ENCODE results near the gene ACP7. TPM values are rescaled to one million over a fixed set of nuclear protein-coding genes. Genes with fewer than 3 reads are reported as not detected.
"Not testable (repeated sequence)": the region's sequence is repeated elsewhere in the genome, so short reads cannot be mapped to it uniquely, and the experiment has no call there.

The ACP7 gene
- total RNA-seq, 2 experiments from 2014 or later = not detected

DNA sequence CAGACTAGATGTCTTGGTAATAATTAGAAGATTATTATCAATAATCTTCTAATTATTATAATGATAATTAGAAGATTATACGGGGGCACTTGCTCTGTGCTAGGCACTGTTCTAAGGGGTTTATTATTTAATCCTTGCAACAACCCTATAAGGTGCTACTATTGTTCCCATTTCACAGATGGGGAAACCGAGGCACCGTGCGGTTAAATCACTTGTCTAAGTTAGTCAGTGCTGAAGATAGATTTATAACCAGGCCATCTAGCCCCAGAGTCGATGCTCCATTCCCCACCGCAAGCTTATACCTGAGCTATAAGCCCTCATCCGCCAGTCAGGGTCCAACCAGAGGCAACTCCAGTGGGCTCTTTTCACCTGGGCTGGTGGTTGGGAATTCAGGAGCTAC lies 2.0 kb upstream of the ACP7 start:
- intact Hi-C loops (cut with micrococcal nuclease) = no loop called here
- H3K27ac Mint-ChIP-seq = no peak overlapping the region
- H3K27me3 Mint-ChIP-seq (ENCODE audit: low read depth) = peaks cover 30% of the 10 kb centered on the region
- no peak overlapping the region for H3K4me3 Mint-ChIP-seq
- peaks cover 9% of the 10 kb centered on the region for H3K4me1 Mint-ChIP-seq (ENCODE audit: low read depth)
- no peaks in the 10 kb centered on the region for H3K36me3 Mint-ChIP-seq (ENCODE audit: low read depth)
- no peaks in the 10 kb centered on the region for H3K9me3 Mint-ChIP-seq
- CTCF ChIA-PET = interaction anchor here (1.0 kb wide), 1 partner anchor 30 kb away, joined by 4 read pairs; no protein-coding TSS in a partner anchor
- DNase-seq = no peak

- Mint-ChIP-seq H3K27ac (peak overlapping the region; percentile 2), H3K4me1 (ENCODE audit: low read depth) (peaks cover 9% of the 10 kb centered on the region), H3K27me3 (ENCODE audit: low read depth) (peaks cover 30% of the 10 kb centered on the region), H3K9me3 (no peaks in the 10 kb centered on the region), H3K4me3 (peak overlapping the region; percentile 63), H3K36me3 (ENCODE audit: low read depth) (no peaks in the 10 kb centered on the region)
- no peak for DNase-seq
- CTCF ChIA-PET = interaction anchor here (0.7 to 1.0 kb wide), 2 partner anchors 31 to 233 kb away, joined by 3 to 4 read pairs; no protein-coding TSS in a partner anchor
- intact Hi-C loops (cut with micrococcal nuclease) = loop anchor here (1.0 kb wide), 1 partner anchor 10 kb away; no protein-coding TSS in a partner anchor
These were observed 1.2 kb upstream of the ACP7 start for GRCh38 chr19:39082745-39083598.

DNA sequence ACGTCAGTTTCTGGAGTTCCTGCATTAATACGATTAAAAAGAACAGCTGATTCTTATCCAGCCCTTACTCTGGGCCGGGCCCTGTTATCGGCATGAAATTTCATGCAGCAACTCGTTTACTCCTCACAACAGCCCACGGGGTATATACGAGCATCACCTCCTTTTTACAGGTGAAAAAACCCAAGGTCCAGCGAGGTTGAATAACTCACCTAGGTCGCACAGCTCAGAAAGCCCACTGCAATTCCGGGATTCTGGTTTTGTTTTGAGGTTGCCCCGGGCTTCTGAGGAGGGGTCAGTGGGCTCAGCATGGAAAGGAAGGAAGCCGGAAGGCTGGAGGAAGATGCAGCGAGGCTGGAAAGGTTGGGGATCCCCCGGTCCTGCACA lies 577 bp upstream of the ACP7 start:
- intact Hi-C loops (cut with micrococcal nuclease) = loop anchor here (1.0 kb wide), 1 partner anchor 10 kb away; no protein-coding TSS in a partner anchor
- peaks cover 9% of the 10 kb centered on the region for H3K4me1 Mint-ChIP-seq (ENCODE audit: low read depth)
- H3K36me3 Mint-ChIP-seq (ENCODE audit: low read depth) = no peaks in the 10 kb centered on the region
- no peak for DNase-seq
- no peaks in the 10 kb centered on the region for H3K9me3 Mint-ChIP-seq
- peaks cover 30% of the 10 kb centered on the region for H3K27me3 Mint-ChIP-seq (ENCODE audit: low read depth)
- CTCF ChIA-PET = no interaction called here
- H3K27ac Mint-ChIP-seq = no peak overlapping the region
- H3K4me3 Mint-ChIP-seq = peak overlapping the region; percentile 63

DNA sequence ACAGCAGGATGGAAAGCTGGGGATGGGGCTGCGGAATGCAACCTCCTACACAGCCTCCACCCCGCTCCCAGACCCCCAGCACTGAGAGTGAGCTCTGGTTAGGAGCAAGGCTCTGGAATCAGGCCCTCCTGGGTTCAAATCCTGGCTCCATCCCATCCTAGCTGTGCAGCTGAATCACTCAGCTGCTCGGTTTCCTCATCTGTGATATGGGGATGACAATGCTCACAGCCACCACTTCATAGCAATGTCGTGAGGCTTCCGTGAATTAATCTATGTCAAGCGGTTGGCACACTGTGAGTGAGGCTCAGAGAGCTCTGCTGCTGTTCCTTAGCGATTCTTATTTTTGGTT lies 538 bp downstream of the ACP7 start:
- no peak for DNase-seq
- Mint-ChIP-seq H3K27me3 (ENCODE audit: low read depth) (peaks cover 30% of the 10 kb centered on the region), H3K4me3 (no peak overlapping the region), H3K4me1 (ENCODE audit: low read depth) (peaks cover 9% of the 10 kb centered on the region), H3K27ac (no peak overlapping the region), H3K36me3 (ENCODE audit: low read depth) (no peaks in the 10 kb centered on the region), H3K9me3 (no peaks in the 10 kb centered on the region)
- intact Hi-C loops (cut with micrococcal nuclease) = no loop called here
- CTCF ChIA-PET = interaction anchor here (1.2 kb wide), 1 partner anchor 394 kb away, joined by 3 read pairs; no protein-coding TSS in a partner anchor

DNA sequence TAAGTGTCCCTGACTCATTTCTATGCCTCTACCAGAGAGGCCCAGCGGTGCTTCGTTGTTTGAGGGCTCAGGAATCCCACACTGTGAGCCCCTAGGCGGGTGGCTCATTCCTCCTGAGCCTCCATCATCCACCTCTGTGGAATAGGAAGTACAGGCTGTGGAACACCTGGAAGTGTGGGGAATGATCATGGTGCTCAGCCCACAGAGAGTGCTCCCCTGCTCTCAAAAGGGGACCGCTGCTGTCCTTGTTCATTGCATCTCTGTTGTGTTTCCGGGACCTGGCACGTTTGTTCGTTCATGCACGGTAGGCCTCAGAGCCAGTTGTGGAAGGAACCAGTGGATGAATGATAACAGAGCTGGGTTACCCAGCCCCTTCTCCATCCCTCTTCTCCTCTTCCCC lies 1.2 kb downstream of the ACP7 start:
- H3K36me3 Mint-ChIP-seq (ENCODE audit: low read depth) = no peaks in the 10 kb centered on the region
- DNase-seq = no peak
- CTCF ChIA-PET = interaction anchor here (0.5 kb wide), 1 partner anchor 144 kb away, joined by 5 read pairs; no protein-coding TSS in a partner anchor
- H3K4me1 Mint-ChIP-seq (ENCODE audit: low read depth) = peaks cover 9% of the 10 kb centered on the region
- intact Hi-C loops (cut with micrococcal nuclease) = no loop called here
- no peaks in the 10 kb centered on the region for H3K9me3 Mint-ChIP-seq
- no peak overlapping the region for H3K4me3 Mint-ChIP-seq
- peaks cover 30% of the 10 kb centered on the region for H3K27me3 Mint-ChIP-seq (ENCODE audit: low read depth)
- no peak overlapping the region for H3K27ac Mint-ChIP-seq

DNA sequence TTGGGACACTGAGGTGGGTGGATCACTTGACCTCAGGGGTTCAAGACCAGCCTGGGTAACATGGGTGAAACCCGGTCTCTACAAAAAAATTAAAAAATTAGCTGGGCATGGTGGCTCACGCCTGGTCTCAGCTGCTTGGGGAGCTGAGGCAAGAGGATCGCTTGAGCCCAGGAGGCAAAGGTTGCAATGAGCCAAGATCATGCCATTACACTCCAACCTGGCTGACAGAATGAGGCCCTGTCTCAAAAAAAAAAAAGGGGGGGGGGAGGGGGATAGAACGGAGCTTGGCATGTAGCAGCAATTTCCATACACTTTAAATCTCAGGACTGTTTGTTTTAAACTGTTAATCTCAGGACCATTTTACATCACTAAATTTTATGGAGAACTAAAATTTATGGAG lies 2.2 kb downstream of the ACP7 start:
- H3K4me3 Mint-ChIP-seq = no peak overlapping the region
- CTCF ChIA-PET = no interaction called here
- DNase-seq = no peak
- intact Hi-C loops (cut with micrococcal nuclease) = no loop called here
- H3K9me3 Mint-ChIP-seq = no peaks in the 10 kb centered on the region
- H3K36me3 Mint-ChIP-seq (ENCODE audit: low read depth) = no peaks in the 10 kb centered on the region
- H3K27ac Mint-ChIP-seq = no peak overlapping the region
- H3K4me1 Mint-ChIP-seq (ENCODE audit: low read depth) = peaks cover 9% of the 10 kb centered on the region
- H3K27me3 Mint-ChIP-seq (ENCODE audit: low read depth) = peaks cover 26% of the 10 kb centered on the region

- no peak overlapping the region for H3K27ac Mint-ChIP-seq
- H3K27me3 Mint-ChIP-seq (ENCODE audit: low read depth) = peaks cover 18% of the 10 kb centered on the region
- intact Hi-C loops (cut with micrococcal nuclease) = no loop called here
- peaks cover 7% of the 10 kb centered on the region for H3K4me1 Mint-ChIP-seq (ENCODE audit: low read depth)
- CTCF ChIA-PET = no interaction called here
- no peak for DNase-seq
- no peaks in the 10 kb centered on the region for H3K9me3 Mint-ChIP-seq
- H3K36me3 Mint-ChIP-seq (ENCODE audit: low read depth) = no peaks in the 10 kb centered on the region
- no peak overlapping the region for H3K4me3 Mint-ChIP-seq
These were observed 3.9 kb downstream of the ACP7 start for GRCh38 chr19:39087907-39088686.

GRCh38 chr19:39090016-39090415 lies 5.8 kb downstream of the ACP7 start:
- CTCF ChIA-PET = interaction anchor here (0.6 kb wide), 1 partner anchor 486 kb away, joined by 3 read pairs; no protein-coding TSS in a partner anchor
- H3K9me3 Mint-ChIP-seq = not testable (repeated sequence)

DNA sequence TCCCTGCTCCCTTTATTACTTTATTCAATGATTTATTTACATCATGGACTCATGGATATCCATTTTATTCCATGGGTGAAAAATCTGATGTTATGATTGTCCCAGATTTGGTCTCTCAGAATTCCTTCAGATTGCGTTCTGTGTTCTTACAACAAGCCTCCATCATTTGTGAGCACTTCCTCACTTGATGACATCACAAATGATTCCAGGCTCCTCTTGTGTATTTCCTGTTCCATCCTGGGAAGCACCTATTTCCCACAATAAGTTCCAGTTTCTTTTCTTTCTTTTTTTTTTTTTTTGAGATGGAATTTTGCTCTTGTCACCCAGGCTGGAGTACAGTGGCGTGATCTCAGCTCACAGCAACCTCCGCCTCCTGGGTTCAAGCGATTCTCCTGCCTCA lies 6.7 kb downstream of the ACP7 start:
- intact Hi-C loops (cut with micrococcal nuclease) = no loop called here
- peaks cover 9% of the 10 kb centered on the region for H3K27me3 Mint-ChIP-seq (ENCODE audit: low read depth)
- peaks cover 3% of the 10 kb centered on the region for H3K4me1 Mint-ChIP-seq (ENCODE audit: low read depth)
- H3K36me3 Mint-ChIP-seq (ENCODE audit: low read depth) = no peaks in the 10 kb centered on the region
- H3K27ac Mint-ChIP-seq = no peak overlapping the region
- no peak for DNase-seq
- CTCF ChIA-PET = interaction anchor here (0.6 kb wide), 1 partner anchor 39 kb away, joined by 3 read pairs; no protein-coding TSS in a partner anchor
- H3K4me3 Mint-ChIP-seq = no peak overlapping the region
- H3K9me3 Mint-ChIP-seq = no peaks in the 10 kb centered on the region

More at GRCh38 chr19:39090016-39090415, 5.8 kb downstream of the ACP7 start:
- H3K36me3 Mint-ChIP-seq (ENCODE audit: low read depth); H3K4me1 Mint-ChIP-seq (ENCODE audit: low read depth); H3K27ac Mint-ChIP-seq; DNase-seq; intact Hi-C loops (cut with micrococcal nuclease); H3K4me3 Mint-ChIP-seq: not testable (repeated sequence)
- H3K27me3 Mint-ChIP-seq (ENCODE audit: low read depth) = peaks cover 12% of the 10 kb centered on the region

DNA sequence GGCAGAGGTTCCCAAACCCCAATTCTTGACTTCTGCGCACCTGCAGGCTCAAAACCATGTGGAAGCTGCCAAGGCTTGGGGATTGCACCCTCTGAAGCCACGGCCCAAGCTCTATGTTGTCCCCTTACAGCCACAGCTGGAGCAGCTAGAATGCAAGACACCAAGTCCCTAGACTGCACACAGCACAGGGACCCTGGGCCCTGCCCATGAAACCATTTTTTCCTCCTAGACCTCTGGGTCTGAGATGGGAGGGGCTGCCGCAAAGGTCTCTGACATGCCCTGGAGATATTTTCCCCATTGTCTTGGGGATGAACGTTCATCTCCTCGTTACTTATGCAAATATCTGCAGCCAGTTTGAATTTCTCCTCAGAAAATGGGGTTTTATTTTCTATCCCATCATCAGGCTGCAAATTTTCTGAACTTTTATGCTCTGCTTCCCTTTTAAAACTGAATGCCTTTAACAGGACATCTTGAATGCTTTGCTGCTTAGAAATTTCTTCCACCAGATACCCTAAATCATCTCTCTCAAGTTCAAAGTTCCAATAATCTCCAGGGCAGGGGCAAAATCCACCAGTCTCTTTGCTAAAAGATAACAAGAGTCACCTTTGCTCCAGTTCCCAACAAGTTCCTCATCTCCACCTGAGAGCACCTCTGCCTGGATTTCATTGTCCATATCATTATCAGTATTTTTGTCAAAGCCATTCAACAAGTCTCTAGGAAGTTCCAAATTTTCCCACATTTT lies 11.8 kb downstream of the ACP7 start:
- CTCF ChIA-PET = interaction anchor here (0.6 to 0.8 kb wide), 2 partner anchors 15 to 216 kb away, joined by 3 to 4 read pairs; no protein-coding TSS in a partner anchor
- H3K27ac Mint-ChIP-seq; H3K9me3 Mint-ChIP-seq; DNase-seq; H3K4me1 Mint-ChIP-seq (ENCODE audit: low read depth); H3K4me3 Mint-ChIP-seq; H3K36me3 Mint-ChIP-seq (ENCODE audit: low read depth); intact Hi-C loops (cut with micrococcal nuclease): not testable (repeated sequence)
- peaks cover 22% of the 10 kb centered on the region for H3K27me3 Mint-ChIP-seq (ENCODE audit: low read depth)

- H3K9me3 Mint-ChIP-seq = no peaks in the 10 kb centered on the region
- H3K36me3 Mint-ChIP-seq (ENCODE audit: low read depth) = no peaks in the 10 kb centered on the region
- intact Hi-C loops (cut with micrococcal nuclease) = no loop called here
- peaks cover 3% of the 10 kb centered on the region for H3K4me1 Mint-ChIP-seq (ENCODE audit: low read depth)
- H3K4me3 Mint-ChIP-seq = no peak overlapping the region
- DNase-seq = no peak
- peaks cover 22% of the 10 kb centered on the region for H3K27me3 Mint-ChIP-seq (ENCODE audit: low read depth)
- H3K27ac Mint-ChIP-seq = no peak overlapping the region
- CTCF ChIA-PET = no interaction called here
These were observed 13.1 kb downstream of the ACP7 start for GRCh38 chr19:39097299-39097698.

- Mint-ChIP-seq H3K36me3 (ENCODE audit: low read depth) (no peaks in the 10 kb centered on the region), H3K27ac (no peak overlapping the region), H3K4me3 (no peak overlapping the region), H3K4me1 (ENCODE audit: low read depth) (peaks cover 3% of the 10 kb centered on the region), H3K27me3 (ENCODE audit: low read depth) (peaks cover 22% of the 10 kb centered on the region), H3K9me3 (no peaks in the 10 kb centered on the region)
- no peak for DNase-seq
- CTCF ChIA-PET = no interaction called here
- intact Hi-C loops (cut with micrococcal nuclease) = no loop called here
These were observed 13.6 kb downstream of the ACP7 start for GRCh38 chr19:39097721-39098120.

Measured in activated naive CD4-positive, alpha-beta T cell treated with anti-CD3 and anti-CD28 coated beads for 36 hours (primary cell).